HepG2 (cell line): Measurements from ENCODE around the gene ADAM15. TPM values are rescaled to one million over a fixed set of nuclear protein-coding genes. Genes with fewer than 3 reads are reported as not detected.

Source experiments
- ATAC-seq: fragments of 200-7000 bp; cut with Tn5 transposase; 3 replicates; pipeline ENCODE4 v1.9.1; 2020; ENCODE audit warnings: mild to moderate bottlenecking, moderate library complexity
- BruUV-seq: library from RNA; stranded (reverse); fragments of 400-500 nt; replicated peaks from 2 replicates; lab custom pipeline; 2021; lab: Mats Ljungman, UMichigan
- CTCF ChIA-PET: fragments of 300-600 bp; formaldehyde crosslinking; extraction: SDS; loops from one replicate; lab custom pipeline; 2021; ENCODE audit warnings: low total read pairs, inconsistent platforms, low intra/inter-chr PET ratio; lab: Yijun Ruan, JAX
- POLR2A ChIA-PET: fragments of 350-600 bp; sonication (Branson Sonifier 250); formaldehyde crosslinking; loops from one replicate; lab custom pipeline; 2020; ENCODE audit warnings: antibody characterized with exemption, inconsistent platforms; lab: Yijun Ruan, JAX
- DNase-seq: peaks from one replicate; pipeline ENCODE4 v3.0.0-alpha.2; 2015; ENCODE audit warnings: low spot score
- FAIRE-seq: peaks from 3 replicates; lab custom pipeline; 2011; peaks lifted over from hg19 to GRCh38; lab: Jason Lieb, UNC
- H2AFZ ChIP-seq: one replicate; pipeline ENCODE4 v1.6.1; 2011; ENCODE audit warnings: low read length, inconsistent platforms
- H3K27ac ChIP-seq: fragments of 300-600 bp; 3 replicates; pipeline ENCODE4 v1.8.0; 2011; ENCODE audit warnings: mixed run types, mild to moderate bottlenecking, mixed read lengths, low read length, inconsistent platforms; ENCODE audit not compliant: insufficient read depth; ENCODE audit errors: extremely low read length
- H3K27me3 ChIP-seq, 2 experiments: fragments of 200-600 bp in 1 of 2; 2 replicates in 1 of 2; 3 replicates in 1 of 2; pipeline versions ENCODE4 v1.6.0 to v1.8.0; 2011; ENCODE audit warnings: low read length in 2 of 2, mild to moderate bottlenecking in 2 of 2, moderate library complexity in 2 of 2, inconsistent platforms in 1 of 2; ENCODE audit not compliant: insufficient read depth in 2 of 2, control insufficient read depth in 1 of 2
- H3K36me3 ChIP-seq, 2 experiments: fragments of 200-600 bp in 1 of 2; replicated peaks in 1 of 2; 2 replicates in 1 of 2; 3 replicates in 1 of 2; pipeline versions ENCODE4 v1.5.1 to v1.8.0; 2011; ENCODE audit warnings: low read length in 2 of 2, inconsistent platforms in 1 of 2; ENCODE audit not compliant: insufficient read depth in 2 of 2, control insufficient read depth in 1 of 2
- H3K4me1 ChIP-seq: 2 replicates; pipeline ENCODE4 v1.5.1; 2012; ENCODE audit warnings: low read length, inconsistent platforms; ENCODE audit not compliant: insufficient read depth
- H3K4me2 ChIP-seq: 2 replicates; pipeline ENCODE4 v1.6.0; 2011; ENCODE audit warnings: low read depth, low read length, inconsistent platforms
- H3K4me3 ChIP-seq, 3 experiments: fragments of 200-600 bp in 1 of 3; sonication (generic), shearing (Covaris generic) in 1 of 3; replicated peaks in 1 of 3; 2 replicates each; pipeline ENCODE4 v1.5.1; 2011 to 2016; ENCODE audit warnings: low read length in 3 of 3, inconsistent platforms in 2 of 3, low read depth in 2 of 3, mild to moderate bottlenecking in 2 of 3, control low read depth in 1 of 3, mixed read lengths in 1 of 3; ENCODE audit not compliant: insufficient read depth in 1 of 3
- H3K79me2 ChIP-seq: one replicate; pipeline ENCODE4 v1.6.1; 2011; ENCODE audit warnings: low read length, inconsistent platforms; ENCODE audit not compliant: insufficient read depth
- H3K9ac ChIP-seq: 2 replicates; pipeline ENCODE4 v1.6.0; 2011; ENCODE audit warnings: mild to moderate bottlenecking, low read depth, low read length, inconsistent platforms; ENCODE audit not compliant: insufficient read depth
- H3K9me3 ChIP-seq: 2 replicates; pipeline ENCODE4 v1.5.1; 2012; ENCODE audit warnings: mild to moderate bottlenecking, low read length
- H4K20me1 ChIP-seq: 2 replicates; pipeline ENCODE4 v1.6.0; 2011; ENCODE audit warnings: inconsistent platforms, mild to moderate bottlenecking, low read length, moderate library complexity; ENCODE audit not compliant: insufficient read depth
- ASH2L ChIP-seq: fragments of 300-600, 200-600 bp; sonication (generic); IDR thresholded peaks from 2 replicates; pipeline ENCODE4 v1.7.0; 2017; ENCODE audit warnings: low read depth, mild to moderate bottlenecking, moderate library complexity, mixed read lengths, low read length; ENCODE audit not compliant: insufficient read length
- CBFB ChIP-seq: sonication (generic); formaldehyde crosslinking; IDR thresholded peaks from 2 replicates; pipeline ENCODE4 v1.4.0; 2020; ENCODE audit warnings: missing genetic modification reagents
- CHD4 ChIP-seq: fragments of 200-600 bp; sonication (generic); IDR thresholded peaks from 2 replicates; pipeline ENCODE4 v1.7.0; 2017; ENCODE audit warnings: mild to moderate bottlenecking, low read length, borderline replicate concordance
- FLYWCH1 ChIP-seq: sonication (generic); formaldehyde crosslinking; IDR thresholded peaks from 2 replicates; pipeline ENCODE4 v1.8.1; 2023; ENCODE audit warnings: mild to moderate bottlenecking, missing genetic modification reagents
- MEIS1 ChIP-seq: sonication (generic); formaldehyde crosslinking; IDR thresholded peaks from 2 replicates; pipeline ENCODE4 v1.9.0; 2021; ENCODE audit warnings: mild to moderate bottlenecking, missing genetic modification reagents, moderate library complexity, borderline replicate concordance
- NR0B2 ChIP-seq: sonication (generic); formaldehyde crosslinking; IDR thresholded peaks from 2 replicates; pipeline ENCODE4 v1.4.0; 2020; ENCODE audit warnings: mild to moderate bottlenecking, missing genetic modification reagents
- PHF20 ChIP-seq: sonication (generic); formaldehyde crosslinking; IDR thresholded peaks from 2 replicates; pipeline ENCODE4 v1.5.0; 2020; ENCODE audit warnings: mild to moderate bottlenecking, missing genetic modification reagents
- SNAPC4 ChIP-seq: sonication (generic); formaldehyde crosslinking; IDR thresholded peaks from 2 replicates; pipeline ENCODE4 v1.4.0; 2020; ENCODE audit warnings: mild to moderate bottlenecking, missing genetic modification reagents
- ZBTB1 ChIP-seq: sonication (generic); formaldehyde crosslinking; IDR thresholded peaks from 2 replicates; pipeline ENCODE4 v1.4.0; 2020; ENCODE audit warnings: missing genetic modification reagents, borderline replicate concordance
- ZBTB39 ChIP-seq: sonication (generic); formaldehyde crosslinking; IDR thresholded peaks from 2 replicates; pipeline ENCODE4 v1.5.0; 2020; ENCODE audit warnings: missing genetic modification reagents
- ZNF136 ChIP-seq: sonication (generic); formaldehyde crosslinking; IDR thresholded peaks from 2 replicates; pipeline ENCODE4 v1.8.1; 2022; ENCODE audit warnings: low read depth, mild to moderate bottlenecking, moderate library complexity, missing genetic modification reagents
- ZNF672 ChIP-seq: sonication (generic); formaldehyde crosslinking; IDR thresholded peaks from 2 replicates; pipeline ENCODE4 v1.8.1; 2022; ENCODE audit warnings: missing genetic modification reagents
- ZNF766 ChIP-seq: sonication (generic); formaldehyde crosslinking; IDR thresholded peaks from 2 replicates; pipeline ENCODE4 v1.5.0; 2020; ENCODE audit warnings: missing genetic modification reagents, borderline replicate concordance
- ZNF780A ChIP-seq: sonication (generic); formaldehyde crosslinking; IDR thresholded peaks from 2 replicates; pipeline ENCODE4 v1.8.0; 2022; ENCODE audit warnings: mild to moderate bottlenecking, missing genetic modification reagents, moderate library complexity
- WGBS: methylation state at CpG from one replicate; pipeline ENCODE4 v1.1.6; 2017; ENCODE audit warnings: low lambda C conversion rate; 5-methylcytosine and 5-hydroxymethylcytosine counted together
- in situ Hi-C: cut with HindIII; loops from 2 replicates; pipeline ENCODE4 v1.10.0; 2017; ENCODE audit warnings: low pct_unique_long_range_greater_than_20kb; ENCODE audit not compliant: extremely low pct_ligation_motif_present
- intact Hi-C: fragments of 100-400 bp; cut with micrococcal nuclease; formaldehyde crosslinking; loops from one replicate; pipeline ENCODE4 v1.10.0; 2022; ENCODE audit not compliant: unreplicated experiment
- polyA plus RNA-seq, 8 experiments: library from polyadenylated mRNA; depleted of rRNA in 3 of 8; stranded (reverse) in 7 of 8; unstranded in 1 of 8; fragments of >200 nt; fragmentation: Illumina TruSeq in 4 of 8; extraction: Trizol in 4 of 8; gene quantifications; 2 replicates each; pipeline versions ENCODE4 v1.2.1 to v1.2.3, GENCODE V29; 2011 to 2016; ENCODE audit warnings: low read depth in 4 of 8, missing spikeins in 1 of 8, mixed read lengths in 1 of 8; ENCODE audit not compliant: insufficient read depth in 1 of 8
- total RNA-seq, 5 experiments: library from RNA; depleted of rRNA; stranded (reverse); fragments of >200 nt; fragmentation: Illumina TruSeq; extraction: Trizol; gene quantifications; 2 replicates each; pipeline ENCODE4 v1.2.3, GENCODE V29; 2016; ENCODE audit warnings: low read depth in 1 of 5
- TF ChIP-seq, protein P1 (sequence below): sonication (generic); formaldehyde crosslinking; IDR thresholded peaks from 2 replicates; pipeline ENCODE4 v1.4.0; 2020; ENCODE audit warnings: missing genetic modification reagents

The ADAM15 gene
- total and polyA plus RNA-seq, 2 of the 13 experiments (the other 11 are each of a cell fraction or from before 2014, with no cell fraction given), result 17.9 to 25.6 TPM

GRCh38 chr1:155001425-155001674 is 49.8 kb upstream of the ADAM15 start:
- Histone ChIP-seq H4K20me1 (no peaks in the 10 kb centered on the region), H3K4me3 (peak overlapping the region; percentile 70 to 86 (median 84)), H2AFZ (no peak overlapping the region), H3K27me3 (no peaks in the 10 kb centered on the region; a peak in 1 of 5 replicates), H3K9ac (peak overlapping the region; percentile 83), H3K9me3 (no peaks in the 10 kb centered on the region), H3K79me2 (peaks cover 22% of the 10 kb centered on the region), H3K4me1 (peaks cover 38% of the 10 kb centered on the region), H3K36me3 (no peaks in the 10 kb centered on the region), H3K4me2 (peak overlapping the region; percentile 100), H3K27ac (peak overlapping the region; percentile 97)
- FAIRE-seq (no peak), ATAC-seq (no peak), DNase-seq (no peak)
- POLR2A ChIA-PET, result interaction anchor here (0.6 to 6.7 kb wide), 25 partner anchors 8 to 442 kb away, joined by 3 to 90 read pairs (median 6); partner anchors contain the start of genes ADAM15, FLAD1, LENEP and PBXIP1
- no TSS peak for BruUV-seq
- in situ Hi-C loops (no loop called here), intact Hi-C loops (loop anchor here (1.0 to 5.0 kb wide), 3 partner anchors 16 to 444 kb away; partner anchors contain the start of genes PYGO2 and UBE2Q1)
- 0% methylated on average over 11 of the region's 11 CpGs for WGBS
- CTCF ChIA-PET, result interaction anchor here (1.8 to 6.8 kb wide), 2 partner anchors 16 to 82 kb away, joined by 4 to 54 read pairs; no protein-coding TSS in a partner anchor
- TF ChIP-seq ZBTB39 (CRISPR knock-in tag), result 0 out of 2 replicates have a peak, but pooled peaks have one; percentile 35
- TF ChIP-seq ZNF780A (CRISPR knock-in tag), result no peak
- peak; percentile 85; the same call in 1 of the 2 replicates for TF ChIP-seq CHD4
- peak; percentile 51; the same call in 1 of the 2 replicates for TF ChIP-seq PHF20 (CRISPR knock-in tag)
- TF ChIP-seq ASH2L, result peak; percentile 52
- TF ChIP-seq ZNF766 (CRISPR knock-in tag), result 0 out of 2 replicates have a peak, but pooled peaks have one; percentile 19
- 0 out of 2 replicates have a peak, but pooled peaks have one; percentile 5 for TF ChIP-seq CBFB (CRISPR knock-in tag)
- 0 out of 2 replicates have a peak, but pooled peaks have one; percentile 3 for TF ChIP-seq ZNF136 (CRISPR knock-in tag)
- TF ChIP-seq FLYWCH1, result no peak
- TF ChIP-seq ZBTB1 (CRISPR knock-in tag), result no peak
- TF ChIP-seq, protein P1, sequence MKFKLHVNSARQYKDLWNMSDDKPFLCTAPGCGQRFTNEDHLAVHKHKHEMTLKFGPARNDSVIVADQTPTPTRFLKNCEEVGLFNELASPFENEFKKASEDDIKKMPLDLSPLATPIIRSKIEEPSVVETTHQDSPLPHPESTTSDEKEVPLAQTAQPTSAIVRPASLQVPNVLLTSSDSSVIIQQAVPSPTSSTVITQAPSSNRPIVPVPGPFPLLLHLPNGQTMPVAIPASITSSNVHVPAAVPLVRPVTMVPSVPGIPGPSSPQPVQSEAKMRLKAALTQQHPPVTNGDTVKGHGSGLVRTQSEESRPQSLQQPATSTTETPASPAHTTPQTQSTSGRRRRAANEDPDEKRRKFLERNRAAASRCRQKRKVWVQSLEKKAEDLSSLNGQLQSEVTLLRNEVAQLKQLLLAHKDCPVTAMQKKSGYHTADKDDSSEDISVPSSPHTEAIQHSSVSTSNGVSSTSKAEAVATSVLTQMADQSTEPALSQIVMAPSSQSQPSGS (CRISPR knock-in tag), result no peak
- 0 out of 2 replicates have a peak, but pooled peaks have one; percentile 3 for TF ChIP-seq MEIS1 (CRISPR knock-in tag)
- 0 out of 2 replicates have a peak, but pooled peaks have one; percentile 2 for TF ChIP-seq SNAPC4 (CRISPR knock-in tag)
- TF ChIP-seq ZNF672 (CRISPR knock-in tag), result peak; percentile 23; the same call in 1 of the 2 replicates
- no peak for TF ChIP-seq NR0B2 (CRISPR knock-in tag)
